ENCODE measurements around the gene EFNB3. TPM values are rescaled to one million over a fixed set of nuclear protein-coding genes. Genes with fewer than 3 reads are reported as not detected.

Gene EFNB3
- total and polyA plus RNA-seq, 2 of the 4 experiments (the other 2 are of a cell fraction): 0.54 to 2.0 TPM

GRCh38 chr17:7703584-7704479 is 1.2 kb upstream of the EFNB3 start:
- in situ Hi-C loops (cut with MboI; ENCODE audit: low sequenced_read_pairs): no loop called here
- H2BK15ac ChIP-seq (ENCODE audit: low read depth, low read length): no peak overlapping the region
- H2AFZ ChIP-seq (replicated peaks; ENCODE audit: low read length, poor library complexity): peak overlapping the region; percentile 38
- no peaks in the 10 kb centered on the region for H3K9me1 ChIP-seq (ENCODE audit: insufficient read depth, low read length)
- H3K27me3 ChIP-seq (ENCODE audit: control insufficient read depth, insufficient read depth, low read length): peaks cover 41% of the 10 kb centered on the region
- no peak overlapping the region for H2BK120ac ChIP-seq (ENCODE audit: low read depth, low read length)
- no peak overlapping the region for H3K14ac ChIP-seq (replicated peaks; ENCODE audit: low read depth, low read length)
- H2BK20ac ChIP-seq (ENCODE audit: low read depth, low read length): no peak overlapping the region
- no peak overlapping the region for H3K56ac ChIP-seq (ENCODE audit: extremely low read depth, insufficient read depth, low read length)
- peaks cover 3% of the 10 kb centered on the region; the same call in 1 of the 2 replicates for H3K4me1 ChIP-seq (ENCODE audit: control insufficient read depth, insufficient read depth, low read length)
- POLR2A ChIA-PET (ENCODE audit: unreplicated experiment): interaction anchor here (0.6 kb wide), 2 partner anchors 14 to 48 kb away, joined by 3 to 4 read pairs; no protein-coding TSS in a partner anchor
- dilution Hi-C loops (cut with HindIII; ENCODE audit: low sequenced_read_pairs, unreplicated experiment): no loop called here
- H3K9ac ChIP-seq (ENCODE audit: low read depth, low read length): no peak overlapping the region
- H2AK9ac ChIP-seq (replicated peaks; ENCODE audit: low read depth, low read length, poor library complexity): peak overlapping the region; percentile 45
- 21% methylated on average over 5 of the region's 24 CpGs; no CpG with 5 or more reads in 1 of the 2 experiments for WGBS, 2 experiments (ENCODE audit: extremely low coverage in 2 of 2, insufficient read length in 1 of 2)
- peaks cover 9% of the 10 kb centered on the region for H3K36me3 ChIP-seq (ENCODE audit: control insufficient read depth, insufficient read depth, low read length)
- CTCF ChIA-PET: interaction anchor here (0.6 to 2.3 kb wide), 2 partner anchors 9 to 16 kb away, joined by 3 to 7 read pairs; partner anchors contain the start of gene TP53
- H4K5ac ChIP-seq (ENCODE audit: low read depth, low read length): no peak overlapping the region
- H3K79me1 ChIP-seq (ENCODE audit: low read depth in 1 of 2, low read length in 2 of 2): no peaks in the 10 kb centered on the region
- DNase-seq (no peak), ATAC-seq (ENCODE audit: low read depth) (no peak)
- no peak overlapping the region for H3K27ac ChIP-seq (ENCODE audit: insufficient read depth, low read length)
- no peak overlapping the region for H3K18ac ChIP-seq (ENCODE audit: low read depth, low read length)
- no peak overlapping the region; the same call in 1 of the 2 replicates for H3K23ac ChIP-seq (ENCODE audit: low read depth, low read length)
- H3K4ac ChIP-seq (ENCODE audit: low read depth, low read length): no peak overlapping the region
- no peaks in the 10 kb centered on the region for H4K20me1 ChIP-seq (ENCODE audit: insufficient read depth, low read length)
- H4K91ac ChIP-seq (ENCODE audit: insufficient read depth, low read depth, low read length): no peak overlapping the region
- H3K9me3 ChIP-seq (ENCODE audit: control insufficient read depth, insufficient read depth, low read length): no peaks in the 10 kb centered on the region
- no peak overlapping the region for H2BK5ac ChIP-seq (ENCODE audit: low read depth, low read length, poor library complexity, severe bottlenecking)
- no peak overlapping the region for H3K4me3 ChIP-seq (ENCODE audit: insufficient read depth, low read depth, low read length)
- H3K4me2 ChIP-seq (ENCODE audit: low read depth, low read length): no peak overlapping the region
- H2AK5ac ChIP-seq (ENCODE audit: low read depth, low read length): no peak overlapping the region
- H4K8ac ChIP-seq (ENCODE audit: low read depth in 2 of 2, low read length in 2 of 2): no peak overlapping the region
- intact Hi-C loops (cut with micrococcal nuclease): no loop called here
- no TSS peak for BruUV-seq (replicated peaks)
- TF ChIP-seq RAD21 (IDR thresholded peaks at IDR 0.05; ENCODE audit: low read length) (no peak), BHLHE40 (IDR thresholded peaks at IDR 0.05; ENCODE audit: low read depth, low read length) (no peak), RCOR1 (IDR thresholded peaks at IDR 0.05; ENCODE audit: insufficient replicate concordance, low read length) (no peak), RFX5 (IDR thresholded peaks at IDR 0.05; ENCODE audit: low read depth, low read length) (no peak), CHD1 (IDR thresholded peaks at IDR 0.05; ENCODE audit: low read depth, low read length) (no peak), CEBPB (IDR thresholded peaks at IDR 0.05; ENCODE audit: low read depth, low read length) (no peak), MXI1 (IDR thresholded peaks at IDR 0.05; ENCODE audit: borderline replicate concordance, low read depth, low read length) (no peak), ELK1 (IDR thresholded peaks at IDR 0.05; ENCODE audit: borderline replicate concordance, low read depth, low read length) (no peak), POLR2A (IDR thresholded peaks at IDR 0.05; ENCODE audit: low read depth, low read length) (no peak), NFE2L2 (IDR thresholded peaks at IDR 0.05; ENCODE audit: low read depth, low read length) (no peak), CTCF (conservative IDR thresholded peaks at IDR 0.05; ENCODE audit: low read depth, low read length) (no peak), USF2 (IDR thresholded peaks at IDR 0.05; ENCODE audit: low read depth, low read length) (no peak), SMC3 (IDR thresholded peaks at IDR 0.05; ENCODE audit: low read depth, low read length) (no peak), MAZ (IDR thresholded peaks at IDR 0.05; ENCODE audit: borderline replicate concordance, low read depth, low read length) (no peak)
